ENCODE data around the gene CHI3L2.

CHI3L2 gene

GRCh38 chr1:111225091-111225490 is 2.4 kb upstream of the CHI3L2 start:
- no peaks in the 10 kb centered on the region for H3K27me3 ChIP-seq (ENCODE audit: control insufficient read depth, insufficient read depth, low read length)
- peaks cover 8% of the 10 kb centered on the region for H3K4me1 ChIP-seq (ENCODE audit: control insufficient read depth, insufficient read depth, low read length)
- H3K4me3 ChIP-seq (ENCODE audit: low read depth, low read length): no peak overlapping the region
- no peaks in the 10 kb centered on the region for H3K36me3 ChIP-seq (ENCODE audit: control insufficient read depth, insufficient read depth, low read length)
- no peaks in the 10 kb centered on the region for H3K9me3 ChIP-seq (ENCODE audit: control insufficient read depth, insufficient read depth, low read length)
- H3K9ac ChIP-seq (ENCODE audit: low read depth, low read length): no peak overlapping the region

DNA sequence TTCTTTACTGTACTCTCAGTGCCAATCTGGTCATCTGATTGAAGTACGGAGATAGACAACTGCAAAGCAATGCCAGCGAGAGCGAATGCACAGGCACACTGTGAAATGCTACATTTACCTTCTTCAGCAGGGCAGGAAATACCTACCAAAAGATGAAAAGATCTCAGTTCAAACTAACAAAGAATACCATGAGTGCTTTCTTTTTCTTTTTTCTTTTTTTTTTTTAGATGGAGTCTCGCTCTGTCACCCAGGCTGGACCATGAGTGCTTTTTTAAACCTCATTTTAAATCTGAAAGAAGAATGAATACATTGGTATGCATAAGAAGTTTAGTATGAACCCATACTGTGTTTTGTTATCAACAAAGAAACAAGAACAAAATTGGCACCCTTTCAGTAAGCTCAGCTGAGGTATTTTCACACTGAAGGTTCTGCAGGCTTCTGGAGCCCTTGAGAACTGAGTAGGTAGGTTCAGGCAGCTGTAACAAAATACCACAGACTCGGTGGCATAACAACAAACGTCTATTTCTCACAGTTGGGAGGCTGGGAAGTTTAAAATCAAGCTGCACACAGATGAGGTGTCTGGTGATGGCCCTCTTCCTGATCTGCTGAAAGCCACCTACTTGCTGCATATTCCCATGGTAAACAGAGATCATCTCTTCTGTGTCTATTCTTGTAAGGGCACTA is 1.7 kb upstream of the CHI3L2 start:
- Histone ChIP-seq H3K9ac (ENCODE audit: low read depth, low read length) (no peak overlapping the region), H3K4me1 (ENCODE audit: control insufficient read depth, insufficient read depth, low read length) (peaks cover 8% of the 10 kb centered on the region), H3K9me3 (ENCODE audit: control insufficient read depth, insufficient read depth, low read length) (no peaks in the 10 kb centered on the region), H3K27me3 (ENCODE audit: control insufficient read depth, insufficient read depth, low read length) (no peaks in the 10 kb centered on the region), H3K36me3 (ENCODE audit: control insufficient read depth, insufficient read depth, low read length) (no peaks in the 10 kb centered on the region), H3K4me3 (ENCODE audit: low read depth, low read length) (no peak overlapping the region)

DNA sequence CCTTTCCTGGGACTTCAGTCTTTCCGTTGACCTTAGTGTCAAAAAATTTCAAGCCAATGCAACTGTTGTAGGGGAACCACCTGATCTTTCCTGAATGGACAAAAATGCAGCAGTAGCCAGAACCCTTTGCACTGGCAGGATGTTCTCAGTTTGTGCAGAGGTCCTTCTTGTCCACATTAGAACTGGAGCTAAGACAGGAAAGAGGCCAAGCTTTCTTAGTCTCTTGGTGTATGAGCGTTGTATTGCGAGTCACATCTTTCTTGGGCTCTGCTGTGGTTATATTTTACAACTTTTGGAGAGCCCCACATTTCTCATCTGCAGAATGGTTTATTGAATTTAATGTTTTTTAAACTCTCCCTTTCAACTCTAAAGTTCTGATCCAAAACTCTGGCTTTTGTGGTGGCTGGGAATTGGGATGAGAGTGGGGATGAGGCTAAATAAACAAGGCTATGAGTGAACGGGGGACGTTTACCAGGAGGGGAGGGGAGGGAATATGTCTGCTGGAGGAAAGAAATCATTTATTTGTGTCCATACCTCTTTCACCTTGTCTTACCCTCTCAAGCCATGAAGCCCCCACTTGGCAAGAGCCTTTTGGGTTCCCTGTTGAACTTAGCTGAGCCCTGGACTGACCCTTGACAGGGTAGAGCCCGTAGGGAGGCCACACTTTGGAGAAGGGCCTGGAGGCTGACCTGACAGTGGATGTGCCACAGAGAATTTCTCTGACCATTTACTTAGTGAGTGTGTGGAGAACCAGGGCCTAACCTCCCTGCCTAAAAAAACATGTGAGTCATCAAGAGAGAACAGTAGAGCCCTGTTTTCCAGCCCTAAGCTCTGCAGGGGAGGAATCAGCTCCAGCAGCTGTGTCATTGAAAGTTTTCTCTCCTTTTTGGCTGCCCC is 586 bp downstream of the CHI3L2 start:
- H3K36me3 ChIP-seq (ENCODE audit: control insufficient read depth, insufficient read depth, low read length): no peaks in the 10 kb centered on the region
- H3K9me3 ChIP-seq (ENCODE audit: control insufficient read depth, insufficient read depth, low read length): no peaks in the 10 kb centered on the region
- no peaks in the 10 kb centered on the region for H3K27me3 ChIP-seq (ENCODE audit: control insufficient read depth, insufficient read depth, low read length)
- H3K4me3 ChIP-seq (ENCODE audit: low read depth, low read length): no peak overlapping the region
- no peak overlapping the region for H3K9ac ChIP-seq (ENCODE audit: low read depth, low read length)
- H3K4me1 ChIP-seq (ENCODE audit: control insufficient read depth, insufficient read depth, low read length): peaks cover 4% of the 10 kb centered on the region

- Histone ChIP-seq H3K9ac (ENCODE audit: low read depth, low read length) (no peak overlapping the region), H3K36me3 (ENCODE audit: control insufficient read depth, insufficient read depth, low read length) (no peaks in the 10 kb centered on the region), H3K4me3 (ENCODE audit: low read depth, low read length) (no peak overlapping the region), H3K27me3 (ENCODE audit: control insufficient read depth, insufficient read depth, low read length) (no peaks in the 10 kb centered on the region), H3K9me3 (ENCODE audit: control insufficient read depth, insufficient read depth, low read length) (no peaks in the 10 kb centered on the region), H3K4me1 (ENCODE audit: control insufficient read depth, insufficient read depth, low read length) (no peaks in the 10 kb centered on the region)
These were observed 1.2 kb downstream of the CHI3L2 start for GRCh38 chr1:111228748-111229126.

DNA sequence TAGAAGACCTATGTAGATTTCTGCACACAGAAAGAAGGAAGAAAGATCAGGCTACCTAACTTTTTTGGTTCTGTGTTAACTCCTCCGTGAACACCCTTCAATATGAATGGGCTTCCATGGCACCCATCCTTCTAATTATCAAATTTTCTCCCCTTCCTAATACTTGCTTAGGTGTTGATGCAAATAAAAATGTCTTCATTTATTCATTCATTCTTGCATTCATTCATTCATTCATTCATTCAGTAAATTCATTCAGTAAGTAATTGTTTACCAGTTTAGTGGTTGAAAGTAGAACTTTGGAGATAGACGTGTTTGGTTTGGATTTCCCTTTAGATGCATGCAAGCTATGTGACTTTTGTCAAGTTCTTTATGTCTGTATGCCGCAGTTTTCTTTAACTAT is 4.6 kb downstream of the CHI3L2 start:
- Histone ChIP-seq H3K4me1 (ENCODE audit: control insufficient read depth, insufficient read depth, low read length) (no peaks in the 10 kb centered on the region), H3K27me3 (ENCODE audit: control insufficient read depth, insufficient read depth, low read length) (no peaks in the 10 kb centered on the region), H3K9ac (ENCODE audit: low read depth, low read length) (no peak overlapping the region), H3K4me3 (ENCODE audit: low read depth, low read length) (no peak overlapping the region), H3K9me3 (ENCODE audit: control insufficient read depth, insufficient read depth, low read length) (no peaks in the 10 kb centered on the region), H3K36me3 (ENCODE audit: control insufficient read depth, insufficient read depth, low read length) (no peaks in the 10 kb centered on the region)

GRCh38 chr1:111234258-111234657 is 6.7 kb downstream of the CHI3L2 start:
- no peak overlapping the region for H3K4me3 ChIP-seq (ENCODE audit: low read depth, low read length)
- H3K9me3 ChIP-seq (ENCODE audit: control insufficient read depth, insufficient read depth, low read length): no peaks in the 10 kb centered on the region
- H3K4me1 ChIP-seq (ENCODE audit: control insufficient read depth, insufficient read depth, low read length): no peaks in the 10 kb centered on the region
- H3K36me3 ChIP-seq (ENCODE audit: control insufficient read depth, insufficient read depth, low read length): no peaks in the 10 kb centered on the region
- H3K27me3 ChIP-seq (ENCODE audit: control insufficient read depth, insufficient read depth, low read length): no peaks in the 10 kb centered on the region
- no peak overlapping the region for H3K9ac ChIP-seq (ENCODE audit: low read depth, low read length)

GRCh38 chr1:111234866-111235265 is 7.4 kb downstream of the CHI3L2 start:
- no peaks in the 10 kb centered on the region for H3K36me3 ChIP-seq (ENCODE audit: control insufficient read depth, insufficient read depth, low read length)
- H3K4me1 ChIP-seq (ENCODE audit: control insufficient read depth, insufficient read depth, low read length): no peaks in the 10 kb centered on the region
- no peak overlapping the region for H3K9ac ChIP-seq (ENCODE audit: low read depth, low read length)
- no peaks in the 10 kb centered on the region for H3K27me3 ChIP-seq (ENCODE audit: control insufficient read depth, insufficient read depth, low read length)
- H3K4me3 ChIP-seq (ENCODE audit: low read depth, low read length): no peak overlapping the region
- no peaks in the 10 kb centered on the region for H3K9me3 ChIP-seq (ENCODE audit: control insufficient read depth, insufficient read depth, low read length)

GRCh38 chr1:111236379-111236778 is 8.9 kb downstream of the CHI3L2 start:
- no peaks in the 10 kb centered on the region for H3K9me3 ChIP-seq (ENCODE audit: control insufficient read depth, insufficient read depth, low read length)
- no peaks in the 10 kb centered on the region for H3K4me1 ChIP-seq (ENCODE audit: control insufficient read depth, insufficient read depth, low read length)
- H3K9ac ChIP-seq (ENCODE audit: low read depth, low read length): no peak overlapping the region
- no peaks in the 10 kb centered on the region for H3K36me3 ChIP-seq (ENCODE audit: control insufficient read depth, insufficient read depth, low read length)
- H3K4me3 ChIP-seq (ENCODE audit: low read depth, low read length): no peak overlapping the region
- H3K27me3 ChIP-seq (ENCODE audit: control insufficient read depth, insufficient read depth, low read length): no peaks in the 10 kb centered on the region

- Histone ChIP-seq H3K27me3 (ENCODE audit: control insufficient read depth, insufficient read depth, low read length) (no peaks in the 10 kb centered on the region), H3K4me1 (ENCODE audit: control insufficient read depth, insufficient read depth, low read length) (no peaks in the 10 kb centered on the region), H3K9ac (ENCODE audit: low read depth, low read length) (no peak overlapping the region), H3K4me3 (ENCODE audit: low read depth, low read length) (no peak overlapping the region), H3K36me3 (ENCODE audit: control insufficient read depth, insufficient read depth, low read length) (no peaks in the 10 kb centered on the region), H3K9me3 (ENCODE audit: control insufficient read depth, insufficient read depth, low read length) (no peaks in the 10 kb centered on the region)
These were observed 9.3 kb downstream of the CHI3L2 start for GRCh38 chr1:111236806-111237205.

GRCh38 chr1:111238056-111238795 is 10.7 kb downstream of the CHI3L2 start:
- Histone ChIP-seq H3K9me3 (ENCODE audit: control insufficient read depth, insufficient read depth, low read length) (no peaks in the 10 kb centered on the region), H3K36me3 (ENCODE audit: control insufficient read depth, insufficient read depth, low read length) (no peaks in the 10 kb centered on the region), H3K9ac (ENCODE audit: low read depth, low read length) (no peak overlapping the region), H3K27me3 (ENCODE audit: control insufficient read depth, insufficient read depth, low read length) (no peaks in the 10 kb centered on the region), H3K4me1 (ENCODE audit: control insufficient read depth, insufficient read depth, low read length) (no peaks in the 10 kb centered on the region), H3K4me3 (ENCODE audit: low read depth, low read length) (no peak overlapping the region)

GRCh38 chr1:111241797-111242196 is 14.3 kb downstream of the CHI3L2 start:
- Histone ChIP-seq H3K27me3 (ENCODE audit: control insufficient read depth, insufficient read depth, low read length) (no peaks in the 10 kb centered on the region), H3K36me3 (ENCODE audit: control insufficient read depth, insufficient read depth, low read length) (no peaks in the 10 kb centered on the region), H3K4me3 (ENCODE audit: low read depth, low read length) (no peak overlapping the region), H3K9me3 (ENCODE audit: control insufficient read depth, insufficient read depth, low read length) (no peaks in the 10 kb centered on the region), H3K4me1 (ENCODE audit: control insufficient read depth, insufficient read depth, low read length) (no peaks in the 10 kb centered on the region), H3K9ac (ENCODE audit: low read depth, low read length) (no peak overlapping the region)
